H1 (cell line): Measurements from ENCODE around the gene SASS6. TPM values are rescaled to one million over a fixed set of nuclear protein-coding genes. Genes with fewer than 3 reads are reported as not detected.

Source experiments
- CTCF ChIA-PET: fragments of 300-600 bp; sonication (Branson Sonifier 250); formaldehyde crosslinking; loops from one replicate; lab custom pipeline; 2021; ENCODE audit not compliant: partially characterized antibody; lab: Charles Lee
- POLR2A ChIA-PET: fragments of 300-600 bp; sonication (Branson Sonifier 250); formaldehyde crosslinking; loops from one replicate; lab custom pipeline; 2021; ENCODE audit warnings: inconsistent platforms; ENCODE audit not compliant: partially characterized antibody; lab: Charles Lee
- DNase-seq, 2 experiments: peaks; one replicate each; pipeline versions ENCODE4 v3.0.0 to v3.0.0-alpha.2; 2010 to 2022; ENCODE audit warnings: low spot score in 2 of 2, low read depth in 1 of 2, mixed read lengths in 1 of 2
- FAIRE-seq: peaks from 2 replicates; lab custom pipeline; 2011; peaks lifted over from hg19 to GRCh38; lab: Jason Lieb, UNC
- H2AFZ ChIP-seq: 2 replicates; pipeline ENCODE4 v1.8.1; 2012; ENCODE audit warnings: low read length, inconsistent platforms
- H2AK5ac ChIP-seq: 2 replicates; pipeline ENCODE4 v1.6.1; 2013; ENCODE audit warnings: low read depth, low read length
- H2BK120ac ChIP-seq: replicated peaks from 2 replicates; pipeline ENCODE3; 2013; ENCODE audit warnings: low read depth, low read length, inconsistent platforms
- H2BK12ac ChIP-seq: 2 replicates; pipeline ENCODE4 v1.6.1; 2013; ENCODE audit warnings: low read depth, low read length
- H2BK15ac ChIP-seq: 2 replicates; pipeline ENCODE4 v1.6.1; 2013; ENCODE audit warnings: low read length
- H2BK20ac ChIP-seq: 2 replicates; pipeline ENCODE4 v1.6.1; 2013; ENCODE audit warnings: low read length
- H2BK5ac ChIP-seq: 2 replicates; pipeline ENCODE4 v1.6.1; 2013; ENCODE audit warnings: low read depth, low read length
- H3K14ac ChIP-seq: 2 replicates; pipeline ENCODE4 v1.6.1; 2013; ENCODE audit warnings: inconsistent platforms; ENCODE audit not compliant: insufficient read length
- H3K18ac ChIP-seq: 2 replicates; pipeline ENCODE4 v1.6.1; 2013; ENCODE audit warnings: low read length; ENCODE audit errors: extremely low read depth
- H3K23ac ChIP-seq: 2 replicates; pipeline ENCODE4 v1.6.1; 2013; ENCODE audit warnings: inconsistent platforms; ENCODE audit not compliant: insufficient read length
- H3K23me2 ChIP-seq: 2 replicates; pipeline ENCODE4 v1.6.1; 2013; ENCODE audit warnings: low read depth, low read length
- H3K27ac ChIP-seq: 2 replicates; pipeline ENCODE4 v1.6.1; 2011; ENCODE audit warnings: low read depth, low read length, inconsistent platforms
- H3K27me3 ChIP-seq, 4 experiments: replicated peaks in 1 of 4; 1 replicate in 1 of 4; 2 replicates in 3 of 4; pipeline versions ENCODE4 v1.6.1 to v1.8.1; 2011 to 2013; ENCODE audit warnings: low read length in 3 of 4, mild to moderate bottlenecking in 3 of 4, inconsistent platforms in 2 of 4, mixed read lengths in 2 of 4, moderate library complexity in 1 of 4; ENCODE audit not compliant: control insufficient read depth in 3 of 4, insufficient read depth in 3 of 4; ENCODE audit errors: extremely low read depth in 1 of 4
- H3K36me3 ChIP-seq, 4 experiments: 2 replicates each; pipeline versions ENCODE4 v1.6.1 to v1.8.1; 2011 to 2013; ENCODE audit warnings: mild to moderate bottlenecking in 4 of 4, low read length in 3 of 4, moderate library complexity in 2 of 4, control low read depth in 1 of 4, inconsistent platforms in 1 of 4; ENCODE audit not compliant: insufficient read depth in 4 of 4, control insufficient read depth in 2 of 4
- H3K4ac ChIP-seq: replicated peaks from 2 replicates; pipeline ENCODE3; 2013; ENCODE audit warnings: low read length, low read depth, mixed read lengths, inconsistent platforms; ENCODE audit not compliant: insufficient read length
- H3K4me1 ChIP-seq, 4 experiments: replicated peaks in 1 of 4; 1 replicate in 1 of 4; 2 replicates in 3 of 4; pipeline versions ENCODE4 v1.6.1 to v1.8.1; 2011 to 2013; ENCODE audit warnings: low read length in 3 of 4, inconsistent platforms in 2 of 4, mixed read lengths in 1 of 4; ENCODE audit not compliant: insufficient read depth in 4 of 4, control insufficient read depth in 3 of 4
- H3K4me2 ChIP-seq, 2 experiments: 2 replicates each; pipeline versions ENCODE4 v1.6.1 to v1.8.1; 2011 to 2013; ENCODE audit warnings: low read depth in 2 of 2, low read length in 2 of 2, control low read depth in 1 of 2, inconsistent platforms in 1 of 2, mild to moderate bottlenecking in 1 of 2; ENCODE audit not compliant: insufficient read depth in 1 of 2
- H3K4me3 ChIP-seq, 4 experiments: fragments of 200-600, 300-600 bp in 1 of 4; sonication (generic), shearing (Covaris generic), sonication (Bioruptor Twin) in 1 of 4; 2 replicates each; pipeline versions ENCODE4 v1.5.1 to v1.8.1; 2011 to 2016; ENCODE audit warnings: low read length in 4 of 4, low read depth in 3 of 4, control low read depth in 2 of 4, inconsistent platforms in 2 of 4, mild to moderate bottlenecking in 2 of 4, mixed read lengths in 1 of 4, moderate library complexity in 1 of 4; ENCODE audit not compliant: insufficient read depth in 2 of 4; ENCODE audit errors: extremely low read depth in 1 of 4
- H3K56ac ChIP-seq: replicated peaks from 2 replicates; pipeline ENCODE3; 2013; ENCODE audit warnings: low read depth, mild to moderate bottlenecking, mixed read lengths, low read length, inconsistent platforms; ENCODE audit not compliant: insufficient read length
- H3K79me1 ChIP-seq: 2 replicates; pipeline ENCODE4 v1.6.1; 2013; ENCODE audit warnings: low read depth, low read length, control low read depth
- H3K79me2 ChIP-seq, 2 experiments: 2 replicates each; pipeline versions ENCODE4 v1.6.1 to v1.8.1; 2012 to 2013; ENCODE audit warnings: low read length in 2 of 2, mild to moderate bottlenecking in 2 of 2, inconsistent platforms in 1 of 2; ENCODE audit not compliant: insufficient read depth in 2 of 2, control insufficient read depth in 1 of 2
- H3K9ac ChIP-seq, 4 experiments: replicated peaks in 1 of 4; 1 replicate in 1 of 4; 2 replicates in 3 of 4; pipeline versions ENCODE4 v1.6.1 to v1.8.1; 2011 to 2013; ENCODE audit warnings: low read depth in 3 of 4, low read length in 3 of 4, control low read depth in 2 of 4, mild to moderate bottlenecking in 2 of 4, moderate library complexity in 2 of 4, inconsistent platforms in 1 of 4; ENCODE audit errors: extremely low read depth in 1 of 4
- H3K9me3 ChIP-seq, 2 experiments: 2 replicates each; pipeline versions ENCODE4 v1.6.1 to v1.8.1; 2012 to 2013; ENCODE audit warnings: mild to moderate bottlenecking in 2 of 2, moderate library complexity in 2 of 2, control low read depth in 1 of 2, inconsistent platforms in 1 of 2, low read depth in 1 of 2, low read length in 1 of 2, mixed read lengths in 1 of 2; ENCODE audit not compliant: insufficient read depth in 2 of 2
- H4K20me1 ChIP-seq, 2 experiments: replicated peaks in 1 of 2; 2 replicates each; pipeline versions ENCODE3 to v1.8.1; 2011 to 2013; ENCODE audit warnings: inconsistent platforms in 2 of 2, low read length in 2 of 2, mild to moderate bottlenecking in 1 of 2; ENCODE audit not compliant: insufficient read depth in 2 of 2, control insufficient read depth in 1 of 2
- H4K5ac ChIP-seq: 2 replicates; pipeline ENCODE4 v1.6.1; 2013; ENCODE audit warnings: low read length, low read depth, mixed read lengths, inconsistent platforms; ENCODE audit not compliant: insufficient read length
- H4K8ac ChIP-seq: 2 replicates; pipeline ENCODE4 v1.8.0; 2013; ENCODE audit warnings: mild to moderate bottlenecking, moderate library complexity, low read length, inconsistent platforms; ENCODE audit not compliant: insufficient read depth; ENCODE audit errors: extremely low read depth
- H4K91ac ChIP-seq: replicated peaks from 2 replicates; pipeline ENCODE3; 2013; ENCODE audit warnings: low read length, mixed read lengths, inconsistent platforms; ENCODE audit not compliant: insufficient read length
- BACH1 ChIP-seq: IDR thresholded peaks from 2 replicates; pipeline ENCODE4 v1.6.1; 2012; ENCODE audit warnings: low read length, improper control_type of control experiment
- BCL11A ChIP-seq, 2 experiments: IDR thresholded peaks; one replicate each; pipeline ENCODE4 v1.6.1; 2011; ENCODE audit warnings: low read depth in 2 of 2, low read length in 2 of 2, mild to moderate bottlenecking in 2 of 2
- BRCA1 ChIP-seq: IDR thresholded peaks from 2 replicates; pipeline ENCODE4 v1.6.1; 2012; ENCODE audit warnings: low read depth, low read length, improper control_type of control experiment
- CHD2 ChIP-seq: IDR thresholded peaks from 2 replicates; pipeline ENCODE4 v1.6.1; 2012; ENCODE audit warnings: low read length, improper control_type of control experiment
- EGR1 ChIP-seq: IDR thresholded peaks from 2 replicates; pipeline ENCODE4 v1.6.1; 2011; ENCODE audit warnings: low read depth, low read length, borderline replicate concordance
- JUND ChIP-seq: IDR thresholded peaks from 2 replicates; pipeline ENCODE4 v1.6.1; 2011; ENCODE audit warnings: mild to moderate bottlenecking, improper control_type of control experiment, low read length
- KDM1A ChIP-seq: fragments of 200-600, 300-600 bp; sonication (generic); IDR thresholded peaks from 2 replicates; pipeline ENCODE4 v1.7.1; 2016; ENCODE audit warnings: mild to moderate bottlenecking, low read length, borderline replicate concordance
- NANOG ChIP-seq: IDR thresholded peaks from 2 replicates; pipeline ENCODE4 v1.6.1; 2011; ENCODE audit warnings: low read length, low read depth, mild to moderate bottlenecking, inconsistent platforms; ENCODE audit not compliant: insufficient read depth, poor library complexity, severe bottlenecking
- NRF1 ChIP-seq: IDR thresholded peaks from 2 replicates; pipeline ENCODE4 v1.6.1; 2011; ENCODE audit warnings: mild to moderate bottlenecking, low read depth, low read length, improper control_type of control experiment
- POU5F1 ChIP-seq: IDR thresholded peaks from 2 replicates; pipeline ENCODE4 v1.6.1; 2011; ENCODE audit warnings: low read depth, mild to moderate bottlenecking, low read length, moderate library complexity
- RAD21 ChIP-seq, 2 experiments: IDR thresholded peaks in 1 of 2; conservative IDR thresholded peaks in 1 of 2; 2 replicates each; pipeline ENCODE4 v1.6.1; 2011; ENCODE audit warnings: low read depth in 2 of 2, low read length in 2 of 2, improper control_type of control experiment in 1 of 2, inconsistent platforms in 1 of 2, mild to moderate bottlenecking in 1 of 2, moderate library complexity in 1 of 2
- SP4 ChIP-seq: IDR thresholded peaks from 2 replicates; pipeline ENCODE4 v1.6.1; 2012; ENCODE audit warnings: low read length, inconsistent platforms
- WGBS, 2 experiments: shearing (Covaris generic) in 1 of 2; methylation state at CpG; one replicate each; pipeline versions ENCODE4 v1.1.6 to v1.1.7; 2013 to 2015; ENCODE audit warnings: low lambda C conversion rate in 2 of 2, mixed read lengths in 2 of 2, inconsistent platforms in 1 of 2, low coverage in 1 of 2, missing lambda C conversion rate in 1 of 2; ENCODE audit not compliant: insufficient replicate concordance in 2 of 2, insufficient coverage in 1 of 2, insufficient read length in 1 of 2; ENCODE audit errors: extremely low coverage in 1 of 2, missing lambda C conversion rate in 1 of 2; 5-methylcytosine and 5-hydroxymethylcytosine counted together
- polyA plus RNA-seq, 7 experiments: library from polyadenylated mRNA; depleted of rRNA in 3 of 7; stranded (reverse) in 5 of 7; unstranded in 2 of 7; fragments of >200 nt in 5 of 7; fragments of 200-250 nt in 2 of 7; gene quantifications; 1 replicate in 5 of 7; 2 replicates in 1 of 7; 4 replicates in 1 of 7; pipeline versions ENCODE4 v1.2.1 to v1.2.3, GENCODE V29; 2011 to 2013; ENCODE audit warnings: missing spikeins in 2 of 7, mixed read lengths in 2 of 7
- total RNA-seq: library from RNA; stranded (reverse); fragmentation: NEBNext Ultra II Directional; extraction: Animal tissue kit (Norgen Biotek cat#: 25700); gene quantifications from 2 replicates; pipeline ENCODE4 v1.2.1, GENCODE V29; 2021

Gene SASS6
- total and polyA plus RNA-seq, 2 of the 8 experiments (the other 6 are each of a cell fraction or from before 2014, with no cell fraction given), result 1.2 to 13.8 TPM

DNA sequence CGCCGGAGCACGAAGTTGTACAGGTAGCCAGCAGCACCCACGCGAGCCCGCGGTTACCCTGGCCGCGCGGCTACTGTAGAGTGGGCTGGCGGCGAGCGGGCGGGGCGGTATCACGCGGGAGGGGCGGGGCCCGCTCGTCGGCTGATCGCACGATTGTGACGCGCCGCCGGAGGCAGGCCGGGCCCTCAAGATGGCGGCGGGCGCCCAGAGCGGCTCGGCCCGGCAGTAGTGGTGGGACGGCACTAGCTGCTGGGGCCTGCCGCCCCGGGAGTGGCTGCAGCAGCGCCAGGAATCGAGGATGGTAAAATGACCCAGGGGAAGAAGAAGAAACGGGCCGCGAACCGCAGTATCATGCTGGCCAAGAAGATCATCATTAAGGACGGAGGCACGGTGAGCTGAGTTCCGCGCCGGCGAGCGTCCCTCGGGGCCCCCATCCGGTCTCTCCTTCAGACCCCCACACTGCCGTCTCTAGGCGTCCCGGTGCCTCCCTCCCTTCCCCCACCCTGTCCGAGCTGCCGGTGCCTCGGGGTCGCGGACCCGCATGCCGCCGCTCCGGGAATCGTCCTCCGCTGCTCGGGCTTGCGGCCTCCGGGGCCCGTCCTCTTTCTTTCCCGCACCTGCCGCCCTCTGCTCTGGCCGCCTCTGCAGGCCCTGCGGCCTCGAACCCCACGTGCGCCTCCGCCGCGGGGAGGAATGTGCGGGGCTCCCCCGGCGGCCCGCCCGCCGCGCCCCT, 94.6 kb downstream of the SASS6 start:
- 2% methylated on average over 41 of the region's 87 CpGs; no CpG with 5 or more reads in 1 of the 2 experiments for WGBS, 2 experiments
- no peak overlapping the region for H3K23ac ChIP-seq
- no peak overlapping the region for H2BK20ac ChIP-seq
- no peaks in the 10 kb centered on the region for H3K27me3 ChIP-seq
- H2AFZ ChIP-seq, result peak overlapping the region; percentile 91
- H4K5ac ChIP-seq, result peak overlapping the region; percentile 94
- peak overlapping the region; percentile 87 for H2BK120ac ChIP-seq
- peak overlapping the region; percentile 88 for H4K91ac ChIP-seq
- H2BK12ac ChIP-seq, result no peak overlapping the region
- peak overlapping the region; percentile 97 for H3K18ac ChIP-seq
- H3K4me1 ChIP-seq, result no peaks in the 10 kb centered on the region
- H2AK5ac ChIP-seq, result no peak overlapping the region
- H3K36me3 ChIP-seq, result no peaks in the 10 kb centered on the region; a peak in 1 of 8 replicates
- no peaks in the 10 kb centered on the region for H4K20me1 ChIP-seq
- FAIRE-seq (no peak), DNase-seq (peak; percentile 46 to 87)
- peak overlapping the region; percentile 64 to 89 for H3K4me2 ChIP-seq
- H3K56ac ChIP-seq, result peak overlapping the region; percentile 86
- H3K4ac ChIP-seq, result peak overlapping the region; percentile 21
- peaks cover 12 to 60% of the 10 kb centered on the region in 2 experiments for H3K79me2 ChIP-seq
- peak overlapping the region; percentile 99 for H4K8ac ChIP-seq
- H3K23me2 ChIP-seq, result peaks cover 6% of the 10 kb centered on the region; the same call in 1 of the 2 replicates
- no peak overlapping the region for H2BK15ac ChIP-seq
- peak overlapping the region; percentile 95 to 98 (median 98) for H3K4me3 ChIP-seq
- ChIA-PET CTCF (interaction anchor here (1.2 to 1.4 kb wide), 2 partner anchors 18 to 228 kb away, joined by 3 to 4 read pairs; no protein-coding TSS in a partner anchor), POLR2A (interaction anchor here (1.1 to 2.9 kb wide), 11 partner anchors 11 to 418 kb away, joined by 3 to 13 read pairs (median 4); partner anchors contain the start of genes AGL, CDC14A, SASS6 and SLC35A3)
- H3K14ac ChIP-seq, result no peak overlapping the region
- peak overlapping the region; percentile 98 for H2BK5ac ChIP-seq
- no peaks in the 10 kb centered on the region for H3K9me3 ChIP-seq
- no peaks in the 10 kb centered on the region for H3K79me1 ChIP-seq
- peak overlapping the region; percentile 95 to 99 (median 98) for H3K9ac ChIP-seq
- peak overlapping the region; percentile 97 for H3K27ac ChIP-seq
- TF ChIP-seq BCL11A (IDR thresholded peaks at IDR 0.05; ENCODE audit: low read depth in 2 of 2, low read length in 2 of 2), result no peak
- no peak for TF ChIP-seq KDM1A
- TF ChIP-seq BACH1, result 0 out of 2 replicates have a peak, but pooled peaks have one; percentile 61
- no peak for TF ChIP-seq SP4
- no peak for TF ChIP-seq EGR1
- no peak for TF ChIP-seq NRF1
- TF ChIP-seq POU5F1, result no peak
- no peak for TF ChIP-seq CHD2
- no peak for TF ChIP-seq JUND
- TF ChIP-seq RAD21 (IDR thresholded peaks at IDR 0.05 in 1 of 2, conservative IDR thresholded peaks at IDR 0.05 in 1 of 2; ENCODE audit: low read depth in 2 of 2, low read length in 2 of 2), result no peak
- TF ChIP-seq BRCA1, result no peak
- TF ChIP-seq NANOG, result no peak
